Epithelial cell of prostate (primary cell): ENCODE results near the gene PRR33.

Experiments
- DNase-seq: peaks from one replicate; pipeline ENCODE4 v3.0.0-alpha.2; 2011; ENCODE audit warnings: low read depth, low spot score
- H3K27ac ChIP-seq: fragments of 450-650 bp; 2 replicates; pipeline ENCODE4 v1.5.1; 2017; ENCODE audit warnings: mild to moderate bottlenecking

Gene PRR33

DNA sequence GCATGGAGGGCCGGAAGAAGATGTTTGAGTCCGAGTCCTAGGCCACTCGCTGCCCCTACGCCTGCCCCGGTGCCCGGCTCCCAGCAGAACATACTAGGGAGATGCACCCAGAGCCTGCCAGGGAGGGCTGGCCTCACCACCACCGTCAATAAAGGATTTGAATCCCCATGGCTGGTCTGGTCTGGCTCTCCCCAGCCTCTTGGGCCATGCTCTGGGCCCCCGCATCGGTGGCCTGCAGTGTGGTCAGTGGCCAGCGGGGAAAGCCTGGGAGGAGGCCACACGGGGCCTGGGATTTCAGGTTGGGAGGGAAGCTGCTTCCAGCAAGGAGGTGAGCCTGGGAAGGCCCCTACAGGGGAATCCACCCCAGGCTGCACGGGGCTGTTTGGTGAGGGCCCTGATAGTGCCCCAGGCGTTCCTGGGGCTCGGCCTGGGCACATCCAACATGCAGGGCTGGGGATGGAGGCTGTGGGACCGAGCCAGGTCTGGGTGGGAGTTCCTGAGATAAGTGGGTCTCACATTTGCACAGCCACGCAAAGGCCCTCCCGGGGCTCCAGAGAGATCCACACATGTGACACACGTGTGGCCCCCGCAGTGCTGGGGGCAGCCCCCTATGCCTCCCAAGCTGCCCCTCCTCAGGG is 50.1 kb downstream of the PRR33 start:
- no peak overlapping the region for H3K27ac ChIP-seq
- no peak for DNase-seq

DNA sequence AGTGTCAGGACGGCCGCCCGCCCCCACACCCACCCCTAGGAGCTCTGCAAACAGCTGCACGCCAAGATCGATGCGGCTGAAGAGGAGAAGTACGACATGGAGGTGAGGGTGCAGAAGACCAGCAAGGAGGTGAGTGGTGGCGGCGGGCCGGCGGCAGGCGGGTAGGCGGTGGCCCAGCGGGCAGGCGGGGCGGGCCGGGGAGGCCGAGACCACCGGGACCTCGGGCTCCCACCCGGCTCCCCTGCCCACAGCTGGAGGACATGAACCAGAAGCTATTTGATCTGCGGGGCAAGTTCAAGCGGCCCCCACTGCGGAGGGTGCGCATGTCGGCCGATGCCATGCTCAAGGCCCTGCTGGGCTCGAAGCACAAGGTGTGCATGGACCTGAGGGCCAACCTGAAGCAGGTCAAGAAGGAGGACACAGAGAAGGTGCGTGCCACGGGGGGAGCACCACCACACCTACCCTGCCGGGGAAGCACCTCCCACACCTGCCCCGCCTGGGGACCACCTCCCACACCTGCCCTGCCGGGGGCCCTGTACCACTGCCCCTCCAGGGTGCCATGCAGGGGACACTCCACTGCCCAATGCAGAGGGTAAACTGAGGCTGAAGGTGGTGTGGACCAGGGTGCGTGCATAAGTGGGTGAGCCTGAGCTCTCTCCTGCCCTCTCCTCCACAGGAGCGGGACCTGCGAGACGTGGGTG is 50.8 kb downstream of the PRR33 start:
- DNase-seq: no peak
- H3K27ac ChIP-seq: no peak overlapping the region

DNA sequence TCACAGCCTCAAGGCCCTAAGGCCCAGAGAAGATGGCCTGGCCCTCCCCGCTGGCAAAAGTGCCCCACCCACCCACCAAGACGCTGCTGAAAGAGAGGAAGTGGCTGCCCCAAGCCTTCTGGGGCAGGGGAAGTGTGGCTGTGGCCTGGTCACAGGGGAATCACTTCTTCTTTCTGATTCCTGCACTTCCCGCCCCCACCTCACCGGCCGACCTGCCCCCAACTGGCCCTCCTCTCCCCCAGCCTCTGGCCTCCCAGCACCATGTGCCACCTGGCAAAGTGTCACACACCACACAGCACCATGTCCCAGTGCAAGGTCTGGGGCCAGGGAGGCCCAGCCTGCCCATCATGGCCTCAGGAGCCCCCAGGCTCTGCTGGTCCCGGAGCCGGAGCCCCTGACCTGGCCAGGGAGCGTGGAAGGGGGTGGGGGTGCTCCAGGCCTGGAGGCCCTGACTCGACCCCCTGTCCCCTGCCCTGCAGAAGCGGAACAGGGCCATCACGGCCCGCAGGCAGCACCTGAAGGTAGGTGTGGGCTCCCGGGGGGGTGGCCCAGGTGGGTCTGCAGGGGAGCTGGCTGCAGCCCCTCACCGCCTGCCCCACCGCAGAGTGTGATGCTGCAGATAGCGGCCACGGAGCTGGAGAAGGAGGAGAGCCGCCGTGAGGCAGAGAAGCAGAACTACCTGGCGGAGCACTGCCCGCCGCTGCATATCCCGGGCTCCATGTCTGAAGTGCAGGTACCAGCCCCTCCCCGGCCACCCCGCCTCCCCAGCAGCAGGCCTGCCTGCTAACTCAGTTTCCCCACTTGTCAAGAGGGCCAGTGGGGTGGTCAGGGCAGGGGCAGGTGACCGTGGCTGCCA is 51.5 kb downstream of the PRR33 start:
- DNase-seq: no peak

DNA sequence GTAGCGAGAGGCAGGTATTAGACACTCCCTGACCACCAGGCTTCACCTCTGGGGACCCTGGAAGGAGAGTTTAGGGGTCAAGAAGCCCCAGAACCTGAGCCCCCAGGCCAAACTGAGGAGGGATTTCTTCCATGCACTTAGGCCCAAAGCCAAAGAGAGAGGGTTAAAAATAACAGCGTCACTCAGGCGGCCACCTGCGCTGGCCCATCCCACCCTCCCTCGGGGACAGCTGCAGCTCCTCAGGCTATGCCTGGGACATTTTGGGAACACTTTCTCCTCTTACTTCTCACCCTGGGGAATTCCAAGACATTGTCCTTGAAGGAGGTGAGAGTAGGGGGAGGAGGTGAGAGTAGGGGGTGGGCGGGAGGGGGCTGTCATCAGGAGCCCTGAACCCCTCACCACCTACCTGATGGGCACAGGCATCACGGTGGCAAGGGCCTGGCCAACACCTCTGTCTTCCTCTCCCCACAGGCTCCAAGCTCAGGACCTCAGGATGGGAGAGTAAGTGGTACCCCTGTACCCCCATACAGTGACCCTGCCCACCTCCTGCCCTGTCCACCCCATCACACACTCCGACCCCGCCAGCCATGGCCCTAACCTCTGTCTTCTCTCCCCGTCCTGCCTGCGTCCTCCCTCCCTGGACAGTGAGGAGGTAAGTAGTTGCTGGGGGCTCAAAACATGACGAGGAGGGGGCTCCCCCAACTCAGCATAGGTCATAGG is 52.3 kb downstream of the PRR33 start:
- no peak for DNase-seq
- H3K27ac ChIP-seq: no peak overlapping the region

More for the DNA sequence above, 51.5 kb downstream of the PRR33 start:
- H3K27ac ChIP-seq: no peak overlapping the region

DNA sequence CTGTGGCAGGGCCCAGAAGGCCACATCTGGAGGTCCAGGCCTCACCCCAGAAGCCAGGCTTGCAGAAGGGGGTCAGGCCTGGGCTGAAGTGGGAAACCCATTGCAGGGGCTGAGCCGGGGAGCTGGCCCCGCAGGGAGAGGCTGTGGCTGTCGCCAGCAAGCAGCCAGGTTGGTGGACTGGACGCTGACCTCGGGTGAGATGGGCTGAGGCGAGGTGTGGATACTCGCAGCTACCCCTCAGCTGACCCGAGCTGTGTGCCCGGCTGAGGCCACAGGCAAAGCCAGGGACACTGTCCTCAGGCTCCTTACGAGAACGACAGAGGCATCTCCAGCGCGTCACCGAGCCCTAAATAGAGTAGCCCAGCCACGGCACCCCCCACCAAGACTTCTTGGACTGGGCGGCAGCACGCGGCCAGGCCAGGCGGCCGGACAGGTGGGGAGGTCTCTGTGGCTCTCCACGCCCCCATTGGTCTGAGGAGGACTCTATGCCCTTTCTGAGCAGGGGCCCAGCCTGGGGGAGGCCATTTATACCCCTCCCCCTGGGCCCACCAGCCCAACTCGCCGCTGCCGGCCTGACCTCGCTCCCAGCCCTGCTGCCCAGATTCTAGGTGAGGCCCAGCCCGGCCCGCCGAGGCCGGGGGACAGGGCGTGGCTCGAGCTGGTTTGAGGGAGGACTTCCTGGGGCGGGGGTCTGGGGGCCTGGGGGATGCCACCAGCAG is 53.1 kb downstream of the PRR33 start, which contains the start of gene TNNI2:
Gene TNNI2 (plus strand): TSS at position 556 of the 719 bp plus-strand sequence. CDS start 716 bp downstream, outside the sequence.
- no peak for DNase-seq

More for the DNA sequence above, 53.1 kb downstream of the PRR33 start, which contains the start of gene TNNI2:
- H3K27ac ChIP-seq: no peak within 1 kb of the TSS
